AG04449 (cell line): ENCODE data around the gene DYTN.

Source experiments
- CTCF ChIA-PET: fragments of 350-600 bp; formaldehyde crosslinking; extraction: SDS; loops from one replicate; lab custom pipeline; 2021; ENCODE audit warnings: antibody characterized with exemption; lab: Yijun Ruan, JAX
- POLR2A ChIA-PET: fragments of 400-600, 350-600 bp; formaldehyde crosslinking; extraction: SDS; loops from one replicate; lab custom pipeline; 2020; ENCODE audit warnings: antibody characterized with exemption, inconsistent platforms; lab: Yijun Ruan, JAX
- DNase-seq: peaks from one replicate; pipeline ENCODE4 v3.0.0-alpha.2; 2010; ENCODE audit warnings: low read depth, low spot score
- H3K4me3 ChIP-seq: 2 replicates; pipeline ENCODE4 v1.5.1; 2011; ENCODE audit warnings: low read depth, mild to moderate bottlenecking, control low read depth, low read length
- CTCF ChIP-seq: IDR thresholded peaks from one replicate; pipeline ENCODE4 v1.5.1; 2011; ENCODE audit warnings: mild to moderate bottlenecking, moderate library complexity, low read length, control low read depth, inconsistent platforms; ENCODE audit not compliant: insufficient read depth; ENCODE audit errors: missing control alignments

The DYTN gene

GRCh38 chr2:206701952-206702605, 16.1 kb downstream of the DYTN start:
- no peak for TF ChIP-seq CTCF
- CTCF ChIA-PET: no interaction called here
- POLR2A ChIA-PET: no interaction called here
- DNase-seq: no peak
- H3K4me3 ChIP-seq: no peak overlapping the region

GRCh38 chr2:206700156-206700555, 18.0 kb downstream of the DYTN start:
- no peak overlapping the region for H3K4me3 ChIP-seq
- TF ChIP-seq CTCF: no peak
- no peak for DNase-seq
- CTCF ChIA-PET: no interaction called here
- POLR2A ChIA-PET: no interaction called here

GRCh38 chr2:206698811-206699210, 19.4 kb downstream of the DYTN start:
- DNase-seq: no peak
- no peak for TF ChIP-seq CTCF
- CTCF ChIA-PET: interaction anchor here (5.3 kb wide), 1 partner anchor 83 kb away, joined by 71 read pairs; no protein-coding TSS in a partner anchor
- H3K4me3 ChIP-seq: no peak overlapping the region
- POLR2A ChIA-PET: no interaction called here

- no peak for TF ChIP-seq CTCF
- no peak for DNase-seq
- no peak overlapping the region for H3K4me3 ChIP-seq
- POLR2A ChIA-PET: no interaction called here
- CTCF ChIA-PET: interaction anchor here (5.3 kb wide), 1 partner anchor 85 kb away, joined by 71 read pairs; no protein-coding TSS in a partner anchor
These were observed 21.3 kb downstream of the DYTN start for GRCh38 chr2:206696910-206697309.

GRCh38 chr2:206693399-206694137, 24.6 kb downstream of the DYTN start:
- CTCF ChIA-PET: interaction anchor here (0.7 to 5.3 kb wide), 4 partner anchors 14 to 98 kb away, joined by 3 to 71 read pairs (median 3); no protein-coding TSS in a partner anchor
- TF ChIP-seq CTCF: peak; percentile 39
- DNase-seq: peak; percentile 9
- no peak overlapping the region for H3K4me3 ChIP-seq
- POLR2A ChIA-PET: no interaction called here

GRCh38 chr2:206692971-206693370, 25.2 kb downstream of the DYTN start:
- POLR2A ChIA-PET: no interaction called here
- no peak for TF ChIP-seq CTCF
- no peak for DNase-seq
- H3K4me3 ChIP-seq: no peak overlapping the region
- CTCF ChIA-PET: no interaction called here
